Stimulated activated CD8-positive, alpha-beta memory T cell treated with anti-CD3 and anti-CD28 coated beads, Interleukin-12 subunit alpha, Interleukin-12 subunit beta, amount 100 ng/mL, for 4 hours (primary cell): Measurements from ENCODE around the gene MUC5AC.
"Not testable (repeated sequence)": the region's sequence is repeated elsewhere in the genome, so short reads cannot be mapped to it uniquely, and the experiment has no call there.

Source experiments
- DNase-seq: peaks from one replicate; pipeline ENCODE4 v3.0.0-alpha.2; 2020; ENCODE audit warnings: low read depth

MUC5AC gene

DNA sequence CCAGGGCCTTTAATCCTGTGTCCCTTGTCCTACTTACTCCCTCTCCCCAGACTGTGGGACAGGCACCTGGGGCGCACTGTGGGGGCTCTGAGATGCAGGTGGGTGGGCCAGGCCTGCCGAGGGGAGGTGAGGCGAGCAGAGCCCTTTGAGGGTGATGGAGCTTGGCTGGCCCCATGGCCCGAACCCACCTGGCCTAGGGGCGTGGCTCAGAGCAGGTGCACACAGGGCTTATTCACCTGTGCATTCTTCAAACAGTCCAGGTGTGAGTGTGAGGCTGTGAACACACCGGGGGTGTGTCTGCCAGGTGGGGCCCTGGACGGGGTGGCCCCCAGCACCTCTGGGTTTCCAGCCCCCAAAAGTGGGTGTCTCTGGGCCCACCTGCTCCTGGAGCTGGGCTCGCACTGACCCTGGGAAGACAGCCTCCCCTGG, 9.0 kb upstream of the MUC5AC start:
- DNase-seq = no peak

DNA sequence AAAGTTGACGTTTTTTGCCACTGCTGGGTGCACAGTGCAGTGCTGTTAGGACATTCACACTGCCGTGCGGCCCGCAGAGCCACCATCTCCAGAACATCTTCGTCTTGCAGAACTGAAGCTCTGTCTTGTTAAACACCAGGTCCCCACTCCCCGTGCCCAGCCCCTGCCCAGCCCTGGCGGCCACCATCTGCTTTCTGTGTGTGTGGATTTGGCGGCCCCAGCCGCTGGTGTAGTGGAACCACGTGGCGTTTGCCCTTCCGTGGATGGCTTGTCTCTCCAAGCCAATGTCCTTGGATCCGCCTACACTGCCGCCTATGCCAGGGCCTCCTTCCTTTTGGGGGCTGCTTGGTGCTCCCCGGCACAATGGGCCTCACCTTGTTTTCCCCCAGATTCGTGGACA, 8.2 kb upstream of the MUC5AC start:
- DNase-seq = no peak

DNA sequence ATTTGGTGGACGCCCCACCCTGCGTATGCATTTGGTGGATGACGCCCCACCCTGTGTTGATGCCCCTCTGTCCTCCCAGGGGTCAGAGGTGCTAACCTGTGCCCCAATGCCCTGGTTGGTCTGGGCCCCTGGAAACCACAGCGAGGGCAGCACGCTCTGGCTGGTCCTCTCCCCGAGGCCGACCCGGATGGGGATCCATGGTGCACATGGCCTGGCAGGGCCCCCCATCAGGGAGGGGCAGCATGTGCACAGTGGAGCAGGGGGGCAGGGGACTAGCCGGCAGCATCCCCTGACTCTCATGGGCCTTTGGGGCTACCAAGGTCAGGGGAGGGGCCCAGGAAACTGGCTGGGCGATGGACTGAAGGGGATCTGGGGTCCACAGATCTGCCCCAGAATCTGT, 7.6 kb upstream of the MUC5AC start:
- DNase-seq = no peak

DNA sequence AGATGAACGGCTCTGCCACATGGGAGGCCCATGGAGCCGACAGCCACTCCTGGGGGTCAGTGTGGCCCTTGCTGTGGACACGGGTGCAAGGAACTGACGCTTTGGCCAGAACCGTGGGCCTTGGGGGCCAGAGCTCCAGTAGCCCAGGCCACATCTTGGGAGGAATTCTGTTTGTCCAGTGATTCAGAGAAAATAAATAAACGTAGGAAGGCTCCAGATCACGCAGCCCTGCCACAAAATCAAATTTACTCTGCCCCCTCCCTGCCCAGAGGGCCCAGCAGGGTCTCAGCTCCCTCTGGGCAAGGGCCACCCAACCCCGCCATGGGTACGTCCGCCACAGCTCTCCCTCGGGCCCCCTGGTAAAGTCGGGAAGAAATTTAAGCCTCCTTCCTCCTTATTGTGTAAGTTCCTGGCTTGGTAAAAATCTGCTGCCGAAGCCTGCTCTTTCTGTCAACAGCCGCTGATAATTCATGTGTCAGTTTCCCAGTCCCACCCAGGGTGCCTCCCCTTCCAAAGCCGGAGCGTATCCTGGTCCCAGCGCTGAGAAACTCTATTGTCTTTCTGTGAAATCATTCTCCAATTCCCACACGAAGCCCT, 6.9 kb upstream of the MUC5AC start:
- no peak for DNase-seq

DNA sequence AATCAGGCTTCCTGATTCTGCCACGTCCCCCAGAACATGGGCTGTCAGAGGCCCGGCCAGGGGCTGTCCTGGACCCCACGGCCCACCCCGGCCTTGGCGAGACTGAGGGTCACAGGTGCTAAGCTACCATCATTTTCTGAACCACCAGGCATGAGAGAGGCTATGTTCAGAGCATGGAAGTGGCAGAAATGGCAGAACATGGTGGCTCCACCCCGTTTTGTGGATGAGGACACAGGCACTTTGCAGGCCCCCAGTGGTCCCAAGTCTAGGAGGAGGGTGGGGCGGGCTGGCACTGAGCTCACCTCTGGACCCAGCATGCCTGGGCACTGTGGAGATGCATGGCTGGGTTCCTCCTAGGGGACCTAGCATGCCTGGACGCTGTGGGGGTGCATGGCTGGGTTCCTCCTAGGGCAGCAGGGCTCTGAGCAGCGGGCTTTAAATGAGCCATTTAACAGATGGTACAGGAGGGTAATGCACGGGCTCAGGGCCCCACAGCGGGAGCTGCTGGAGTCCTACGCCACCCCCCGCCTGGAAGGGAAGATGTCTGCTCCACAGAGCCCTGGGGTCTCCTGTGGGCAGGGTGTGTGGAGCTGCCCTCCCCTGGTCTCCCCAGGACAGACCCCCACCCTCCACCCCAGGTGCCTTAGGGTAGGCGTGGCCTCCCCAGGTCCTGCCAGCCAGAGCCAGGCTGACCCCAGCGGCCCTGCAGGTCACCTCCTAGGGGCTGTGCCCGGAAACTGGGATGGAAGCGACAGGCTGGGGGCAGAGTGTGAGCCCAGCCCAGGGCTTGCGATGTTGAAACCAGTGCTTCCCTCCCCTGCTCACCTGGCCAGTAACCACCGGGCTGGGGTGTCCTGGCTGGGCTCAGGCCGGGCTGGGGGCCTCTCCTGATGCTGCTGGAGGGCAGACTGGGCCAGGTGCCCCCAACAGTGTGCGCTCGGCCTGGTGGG, 6.1 kb upstream of the MUC5AC start:
- DNase-seq = no peak

DNA sequence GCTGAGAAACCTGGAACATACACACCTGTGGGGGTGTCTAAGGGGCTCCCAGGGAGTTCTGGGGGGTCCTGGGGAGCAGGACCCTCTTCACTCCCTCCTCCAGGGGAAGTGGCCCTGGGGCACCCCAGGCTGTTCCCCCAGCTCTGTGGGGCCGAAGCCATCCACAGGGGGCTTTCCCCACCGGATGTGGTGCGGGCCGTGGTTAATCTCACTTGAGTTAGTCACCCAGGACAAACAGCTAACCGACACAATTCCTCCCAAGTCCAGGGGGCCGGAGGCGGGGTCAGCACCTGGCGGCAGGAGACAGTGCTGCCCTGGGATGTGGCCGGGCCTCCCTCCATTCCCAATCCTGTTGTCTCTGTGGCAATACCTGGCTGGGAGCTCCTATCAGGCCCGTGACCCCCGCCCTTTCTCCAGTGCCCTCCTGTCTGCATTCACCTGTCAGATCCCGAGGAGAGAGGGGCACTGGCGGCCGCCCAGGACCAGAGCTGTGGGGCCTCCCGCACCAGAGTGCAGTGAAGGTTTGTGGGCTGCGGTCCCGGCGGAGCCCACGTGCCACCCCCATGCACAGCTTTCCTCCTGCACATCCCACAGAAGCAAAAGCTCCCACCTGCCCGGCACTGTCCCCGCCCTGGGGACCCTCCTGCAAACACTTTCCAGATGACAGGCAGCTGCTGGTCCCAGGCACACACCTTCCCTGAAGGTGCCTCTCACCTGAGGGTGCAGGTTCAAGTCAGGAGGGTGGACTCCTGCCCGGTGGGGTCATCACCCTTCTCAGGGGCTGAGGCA, 5.2 kb upstream of the MUC5AC start:
- no peak for DNase-seq

DNA sequence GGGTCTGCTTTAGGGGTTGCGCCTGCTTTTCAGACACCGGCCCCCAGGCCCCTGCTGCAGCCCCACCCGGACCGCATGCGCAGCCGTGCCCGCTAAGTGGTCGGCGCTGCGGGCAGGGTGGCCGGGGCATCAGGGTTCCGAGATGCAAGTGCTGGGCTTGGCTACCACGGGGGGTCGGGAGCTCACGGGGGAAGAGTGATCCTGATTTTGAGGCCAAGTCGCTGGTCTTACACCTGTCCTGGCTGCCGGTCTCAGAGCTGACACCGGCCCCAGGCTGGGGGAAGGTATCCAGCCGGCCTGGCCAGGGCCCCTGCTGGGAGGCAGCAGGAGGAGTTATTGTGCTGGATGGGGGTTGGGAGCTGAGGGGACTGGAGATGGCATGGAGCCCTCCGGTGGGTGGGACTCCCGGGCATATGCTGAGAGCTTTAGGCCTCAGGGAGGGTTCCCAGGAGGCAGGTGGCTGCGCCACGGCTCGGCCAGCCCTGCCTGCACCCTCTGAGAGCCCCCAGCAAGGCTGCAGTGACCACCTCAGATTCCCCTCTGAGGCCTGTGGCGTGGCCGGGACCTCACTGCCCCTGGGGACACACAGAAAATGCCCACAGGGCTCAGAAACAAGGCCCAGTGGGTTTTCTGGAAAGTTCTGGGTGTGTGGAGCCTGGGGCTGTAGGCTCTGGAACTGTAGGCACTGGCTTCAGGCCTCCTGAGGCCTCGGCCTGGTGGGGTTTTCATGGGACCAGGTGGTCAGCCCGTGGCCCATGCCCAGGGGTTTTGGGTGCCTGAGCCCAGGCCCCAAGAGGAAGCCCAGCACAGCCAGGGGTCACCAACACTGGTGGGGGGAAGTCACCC, 4.4 kb upstream of the MUC5AC start:
- DNase-seq = no peak

DNA sequence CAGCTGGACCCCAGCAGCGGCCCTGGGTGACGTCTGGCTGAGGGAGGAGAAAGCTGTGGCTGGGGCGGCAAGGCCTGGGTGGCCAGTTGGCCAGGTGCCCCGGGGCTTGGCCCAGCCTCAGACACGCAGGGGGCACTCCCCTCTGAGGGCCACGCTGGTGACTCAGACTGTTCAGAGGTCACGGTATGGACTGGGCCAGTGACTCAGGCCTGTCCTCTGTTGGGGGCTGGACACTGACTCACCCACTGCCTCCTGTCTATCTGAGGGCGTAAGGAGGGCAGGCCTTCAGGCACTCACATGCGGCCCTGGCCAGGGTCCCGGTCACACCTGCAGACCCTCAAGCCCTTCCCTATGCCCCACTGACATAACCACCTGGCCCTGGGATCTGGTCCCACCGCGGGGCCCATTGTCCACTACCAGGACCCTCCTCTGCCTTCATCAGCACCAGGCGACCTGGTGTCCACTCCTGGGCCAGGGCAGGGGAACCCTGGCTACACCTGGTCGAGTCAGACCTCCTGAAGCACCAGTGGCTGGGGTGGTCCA, 3.7 kb upstream of the MUC5AC start:
- no peak for DNase-seq

DNA sequence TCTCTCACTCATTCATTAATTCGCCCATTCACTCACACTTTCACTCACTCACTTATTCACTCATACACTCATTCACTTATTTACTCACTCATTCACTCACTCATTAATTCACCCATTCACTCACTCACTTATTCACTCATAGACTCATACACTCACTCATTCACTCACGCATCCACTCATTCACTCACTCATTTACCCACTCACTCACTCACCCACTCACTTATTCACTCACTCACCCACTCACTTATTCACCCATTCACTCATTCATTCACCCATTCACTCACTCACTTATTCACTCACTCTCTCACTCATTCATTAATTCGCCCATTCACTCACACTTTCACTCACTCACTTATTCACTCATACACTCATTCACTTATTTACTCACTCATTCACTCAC, 3.1 kb upstream of the MUC5AC start:
- not testable (repeated sequence) for DNase-seq

DNA sequence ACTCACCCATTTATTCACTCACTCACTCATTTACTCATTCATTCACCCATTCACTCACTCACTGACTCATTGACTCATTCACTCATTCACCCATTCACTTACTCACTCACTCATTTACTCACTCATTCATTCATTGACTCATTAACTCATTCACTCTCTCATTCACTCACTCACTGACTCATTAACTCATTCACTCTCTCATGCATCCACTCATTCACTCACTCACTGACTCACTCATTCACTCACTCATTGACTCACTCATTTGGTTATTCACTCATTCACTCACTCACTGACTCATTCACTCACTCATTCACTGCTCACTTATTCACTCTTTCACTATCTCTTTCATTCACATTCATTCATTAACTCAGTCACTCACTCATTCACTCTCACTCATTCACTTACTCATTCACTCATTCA, 2.5 kb upstream of the MUC5AC start:
- no peak for DNase-seq

DNA sequence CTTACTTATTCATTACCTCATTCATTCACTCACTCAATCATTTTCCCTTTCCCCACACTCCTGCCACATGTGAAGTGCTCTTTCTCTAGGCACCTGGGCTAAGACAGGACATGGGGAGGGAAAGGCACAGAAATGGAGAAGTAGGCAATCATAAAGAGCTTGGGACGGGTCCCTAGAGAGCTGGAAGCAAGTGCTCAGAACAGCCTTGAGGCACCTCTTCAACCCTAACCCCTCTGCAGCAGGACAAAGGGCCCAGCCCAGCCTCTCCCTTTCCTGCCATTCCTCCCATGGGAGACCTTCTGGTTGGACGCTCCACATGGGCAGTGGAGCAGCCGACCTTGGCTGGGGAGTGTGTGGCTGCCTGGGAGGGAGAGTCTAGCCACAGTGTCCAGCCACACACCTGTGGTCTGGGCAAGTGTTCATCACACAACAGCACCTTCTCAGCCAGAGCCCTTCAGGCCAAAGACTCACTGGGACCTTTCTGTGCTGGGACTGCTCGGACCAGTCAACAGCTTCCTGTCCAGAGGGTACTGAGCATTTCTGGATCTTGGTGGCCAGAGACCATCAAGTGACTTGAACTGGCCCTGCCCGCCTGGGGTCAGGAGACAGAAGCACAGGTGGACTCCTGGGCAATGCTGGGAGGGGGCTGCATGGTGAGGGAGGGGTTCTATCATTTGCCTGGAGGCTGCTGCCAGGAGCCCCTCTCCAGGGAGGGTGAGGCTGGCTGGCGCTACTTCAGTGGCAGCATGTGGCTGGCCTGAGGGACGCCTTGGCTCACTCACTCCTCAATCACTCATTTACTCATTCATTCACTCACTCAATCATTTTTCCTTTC, 1.0 kb upstream of the MUC5AC start:
- no peak for DNase-seq

DNA sequence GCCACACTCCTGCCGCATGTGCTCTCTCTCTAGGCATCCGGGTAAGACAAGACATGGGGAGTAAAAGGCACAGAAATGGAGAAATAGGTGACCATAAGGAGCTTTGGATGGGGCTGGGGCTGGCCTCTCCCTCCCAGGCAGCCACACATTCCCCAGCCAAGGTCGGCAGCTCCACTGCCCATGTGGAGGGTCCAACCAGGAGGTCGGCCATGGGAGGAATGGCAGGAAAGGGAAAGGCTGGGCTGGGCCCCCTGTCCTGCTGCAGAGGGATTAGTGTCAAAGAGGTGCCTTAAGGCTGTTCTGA, 460 bp upstream of the MUC5AC start:
- no peak for DNase-seq

DNA sequence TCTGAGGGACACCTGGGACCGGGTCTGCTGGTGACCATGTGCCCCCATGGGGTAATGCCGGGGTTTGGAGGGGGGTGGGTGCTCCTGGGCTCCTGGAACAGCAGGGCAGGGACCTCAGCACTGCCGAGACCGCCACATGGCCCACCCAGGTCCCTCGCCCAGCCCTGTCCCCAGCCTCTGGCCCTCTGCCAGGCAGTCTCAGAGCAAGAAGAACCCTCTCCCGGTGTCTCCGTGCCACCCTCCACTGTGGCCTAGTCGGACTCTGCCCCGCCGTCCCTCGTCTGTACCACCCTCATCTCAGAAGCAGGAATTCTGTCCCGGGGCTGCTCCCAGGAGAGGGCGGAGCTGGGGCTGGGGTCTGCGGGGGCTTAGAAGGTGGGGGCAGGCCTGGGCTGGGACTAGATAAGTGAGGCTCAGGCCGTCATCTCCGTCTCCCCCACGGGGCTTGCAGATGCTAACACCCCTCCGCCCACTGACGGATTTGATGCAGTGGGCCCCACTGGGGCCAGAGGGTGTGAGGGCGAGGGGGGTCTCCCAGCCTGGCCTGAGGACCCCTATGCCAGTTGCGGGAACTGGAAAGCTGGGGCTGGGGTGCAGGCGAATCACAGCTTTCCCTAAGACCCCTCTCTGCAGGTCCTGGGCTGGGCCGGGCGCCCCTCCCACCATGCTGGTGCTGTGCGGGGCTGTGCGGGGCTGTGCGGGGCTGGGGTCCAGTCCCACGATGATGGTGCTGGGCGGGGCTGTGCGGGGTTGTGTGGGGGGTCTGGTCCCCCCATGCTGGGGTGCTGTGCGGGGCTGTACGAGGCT, 1.1 kb downstream of the MUC5AC start:
- DNase-seq = no peak

DNA sequence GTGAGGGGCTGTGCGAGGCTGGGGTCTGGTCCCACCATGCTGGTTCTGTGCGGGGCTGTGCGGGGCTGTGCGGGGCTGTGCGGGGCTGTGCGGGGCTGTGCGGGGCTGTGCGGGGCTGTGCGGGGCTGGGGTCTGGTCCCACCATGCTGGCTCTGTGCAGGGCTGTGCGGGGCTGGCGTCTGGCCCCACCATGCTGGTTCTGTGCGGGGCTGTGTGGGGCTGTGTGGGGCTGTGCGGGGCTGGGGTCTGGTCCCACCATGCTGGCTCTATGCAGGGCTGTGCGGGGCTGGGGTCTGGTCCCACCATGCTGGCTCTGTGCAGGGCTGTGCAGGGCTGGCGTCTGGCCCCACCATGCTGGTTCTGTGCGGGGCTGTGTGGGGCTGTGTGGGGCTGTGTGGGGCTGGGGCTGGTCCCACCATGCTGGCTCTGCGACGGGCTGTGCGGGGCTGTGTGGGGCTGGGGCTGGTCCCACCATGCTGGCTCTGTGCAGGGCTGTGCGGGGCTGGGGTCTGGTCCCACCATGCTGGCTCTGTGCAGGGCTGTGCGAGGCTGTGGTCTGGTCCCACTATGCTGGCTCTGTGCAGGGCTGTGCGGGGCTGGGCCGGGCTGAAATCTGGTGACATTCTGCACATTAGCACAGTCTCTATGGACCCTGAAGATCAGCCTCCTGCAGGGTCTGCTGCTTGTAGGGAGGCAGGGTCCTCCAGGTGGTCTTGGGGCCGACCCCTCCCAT, 1.9 kb downstream of the MUC5AC start:
- not testable (repeated sequence) for DNase-seq

DNA sequence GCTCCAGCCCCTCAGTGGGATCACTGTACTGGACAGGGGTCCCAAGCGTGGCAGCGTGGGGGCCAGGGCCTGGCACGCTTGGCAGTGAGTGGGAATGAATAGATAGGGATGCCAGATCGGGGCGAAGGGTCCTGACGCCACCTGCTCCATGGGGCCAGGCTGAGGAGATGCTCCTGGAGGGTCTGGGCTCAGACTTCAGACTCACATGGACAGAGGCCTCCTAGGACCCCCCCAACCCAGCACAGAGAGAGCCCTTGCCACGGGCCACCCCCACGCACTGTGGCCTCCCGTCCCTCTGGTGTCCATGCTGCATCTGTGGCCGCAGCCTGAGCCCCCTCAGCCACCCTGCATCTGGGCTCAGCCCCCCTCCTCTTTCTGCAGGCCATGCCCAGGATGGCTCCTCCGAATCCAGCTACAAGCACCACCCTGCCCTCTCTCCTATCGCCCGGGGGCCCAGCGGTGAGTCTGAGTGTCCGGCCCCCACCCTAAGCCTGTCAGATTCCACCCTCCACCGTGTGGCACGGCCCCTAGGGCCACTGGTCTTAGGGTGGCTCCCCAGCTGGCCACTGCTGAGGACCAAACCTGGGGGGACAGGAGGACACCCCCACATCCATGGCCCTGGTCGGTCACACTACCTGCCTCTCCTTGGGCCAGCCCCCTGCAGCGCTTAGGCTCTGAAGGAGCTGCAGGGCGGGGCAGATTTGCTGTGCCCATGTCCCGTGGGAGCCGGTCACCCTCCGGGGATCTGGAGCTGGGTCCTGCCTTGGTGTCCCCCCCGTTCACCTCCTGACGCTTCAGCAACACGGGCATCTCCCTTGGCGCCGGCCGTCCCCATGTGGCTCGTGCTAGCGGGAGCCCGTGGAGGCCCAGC, 2.7 kb downstream of the MUC5AC start:
- no peak for DNase-seq

DNA sequence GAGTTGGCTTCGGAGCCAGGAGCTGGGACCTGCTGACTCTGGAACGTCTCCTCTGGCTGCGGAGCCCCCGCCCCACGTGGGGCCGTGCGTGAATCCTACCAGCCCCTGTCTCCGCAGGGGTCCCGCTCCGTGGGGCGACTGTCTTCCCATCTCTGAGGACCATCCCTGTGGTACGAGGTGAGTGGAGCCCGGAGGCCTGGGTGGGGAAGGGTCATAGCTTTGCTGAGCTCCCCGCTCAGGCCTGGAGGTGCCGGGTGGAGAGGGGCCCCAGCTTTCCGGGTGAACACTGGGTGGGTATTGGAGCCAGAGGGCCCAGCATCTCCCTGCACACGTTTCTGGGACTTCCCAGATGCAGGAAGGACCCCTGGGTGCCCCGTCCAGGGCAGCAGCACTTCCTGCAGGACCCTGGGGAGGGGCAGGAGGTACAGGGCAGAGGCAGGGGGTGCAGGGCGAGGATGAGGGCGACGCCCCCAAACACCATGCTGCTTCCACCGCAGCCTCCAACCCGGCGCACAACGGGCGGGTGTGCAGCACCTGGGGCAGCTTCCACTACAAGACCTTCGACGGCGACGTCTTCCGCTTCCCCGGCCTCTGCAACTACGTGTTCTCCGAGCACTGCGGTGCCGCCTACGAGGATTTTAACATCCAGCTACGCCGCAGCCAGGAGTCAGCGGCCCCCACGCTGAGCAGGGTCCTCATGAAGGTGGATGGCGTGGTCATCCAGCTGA, 3.8 kb downstream of the MUC5AC start:
- no peak for DNase-seq

DNA sequence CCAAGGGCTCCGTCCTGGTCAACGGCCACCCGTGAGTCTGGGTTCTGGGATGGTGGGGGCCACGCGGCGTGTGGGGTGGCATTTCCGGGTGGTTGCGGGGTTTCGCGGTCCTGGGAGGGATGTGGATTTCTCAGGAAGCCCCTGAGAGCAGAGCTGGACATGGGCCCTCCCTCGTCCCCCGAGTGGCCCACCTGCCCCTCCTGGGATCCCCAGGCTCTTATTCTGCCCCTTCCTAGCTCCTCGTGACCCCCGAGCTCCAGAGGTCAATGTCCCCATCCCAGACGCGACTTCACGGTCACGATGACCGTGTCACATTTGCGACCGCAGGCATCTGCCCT, 4.4 kb downstream of the MUC5AC start:
- DNase-seq = no peak
